HG03521 (cell line): ENCODE measurements around the gene PLOD1.

Experiments used
- ATAC-seq: cut with Tn5 transposase; IDR thresholded peaks from one replicate; pipeline ENCODE4 v1.9.1; 2021; ENCODE audit warnings: mild to moderate bottlenecking, moderate library complexity; ENCODE audit not compliant: unreplicated experiment

Gene PLOD1

DNA sequence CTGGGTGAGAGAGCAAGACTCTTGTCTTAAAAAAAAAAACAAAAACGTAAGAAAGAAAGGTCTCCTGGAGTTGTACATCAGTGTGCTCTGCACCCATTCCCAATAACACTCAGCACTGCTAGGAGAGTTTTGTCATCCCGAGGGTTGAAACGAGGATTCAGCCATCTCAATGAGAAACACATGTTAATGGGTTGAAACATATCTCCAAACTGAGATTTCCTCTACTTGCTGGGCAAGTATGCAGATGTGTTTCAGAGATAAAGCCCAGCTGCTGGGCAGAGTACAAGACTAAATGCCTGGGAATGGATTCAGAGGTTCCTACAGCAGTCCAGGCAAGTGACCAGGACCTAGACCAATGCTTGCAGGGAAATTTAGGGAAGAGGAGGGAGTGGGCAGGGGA is 43.1 kb downstream of the PLOD1 start:
- ATAC-seq: no peak

DNA sequence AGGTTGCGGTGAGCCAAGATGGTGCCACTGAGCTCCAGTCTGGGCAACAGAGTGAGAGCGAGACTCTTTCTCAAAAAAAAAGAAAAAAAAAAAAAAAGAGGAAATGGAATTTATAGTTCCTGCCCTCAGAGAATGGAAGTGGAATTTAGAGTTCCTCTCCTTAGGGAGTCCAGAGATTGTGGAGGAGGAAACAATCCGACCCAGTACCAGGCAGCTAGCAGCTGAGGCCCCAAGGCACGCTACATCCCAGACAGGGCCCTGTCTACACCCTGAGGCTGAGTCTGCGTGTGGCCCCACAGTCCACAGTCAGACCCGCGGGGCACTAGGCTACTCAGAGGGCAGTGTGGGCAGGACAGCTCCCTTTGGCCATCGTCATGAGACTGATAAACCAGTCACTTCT is 43.8 kb downstream of the PLOD1 start:
- no peak for ATAC-seq

DNA sequence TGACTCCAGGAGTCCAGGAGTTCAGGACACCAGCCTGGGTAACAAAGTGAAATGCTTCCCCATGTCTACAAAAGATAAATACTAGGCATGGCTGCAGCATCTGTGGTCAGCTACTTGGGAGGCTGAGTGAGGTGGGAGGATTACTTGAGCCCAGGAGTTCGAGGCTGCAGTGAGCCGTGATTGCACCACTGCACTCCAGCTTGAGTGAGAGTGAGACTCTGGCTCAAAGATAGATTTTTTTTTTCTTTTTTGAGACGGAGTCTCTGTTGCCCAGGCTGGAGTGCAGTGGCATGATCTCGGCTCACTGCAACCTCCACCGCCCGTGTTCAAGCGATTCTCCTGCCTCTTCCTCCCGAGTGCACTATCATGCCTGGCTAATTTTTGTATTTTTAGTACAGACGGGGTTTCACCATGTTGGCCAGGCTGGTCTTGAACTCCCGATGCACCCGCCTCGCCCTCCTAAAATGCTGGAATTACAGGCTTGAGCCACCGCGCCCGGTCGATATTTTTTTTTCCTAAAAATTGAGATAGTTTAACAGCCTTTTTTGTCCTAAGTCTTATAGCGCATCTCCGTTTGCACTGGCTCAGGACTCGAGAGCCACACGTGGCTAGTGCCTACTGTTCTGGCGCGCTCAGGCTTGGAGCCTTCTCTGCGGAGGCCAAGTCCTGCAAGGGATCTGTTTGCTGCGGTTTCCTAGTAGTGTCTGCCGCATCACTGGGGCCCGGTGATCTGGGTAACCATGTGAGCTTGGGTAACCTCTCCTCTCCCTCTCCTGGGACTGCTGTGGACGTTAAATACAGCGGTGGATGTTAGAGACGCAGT is 44.7 kb downstream of the PLOD1 start:
- no peak for ATAC-seq

DNA sequence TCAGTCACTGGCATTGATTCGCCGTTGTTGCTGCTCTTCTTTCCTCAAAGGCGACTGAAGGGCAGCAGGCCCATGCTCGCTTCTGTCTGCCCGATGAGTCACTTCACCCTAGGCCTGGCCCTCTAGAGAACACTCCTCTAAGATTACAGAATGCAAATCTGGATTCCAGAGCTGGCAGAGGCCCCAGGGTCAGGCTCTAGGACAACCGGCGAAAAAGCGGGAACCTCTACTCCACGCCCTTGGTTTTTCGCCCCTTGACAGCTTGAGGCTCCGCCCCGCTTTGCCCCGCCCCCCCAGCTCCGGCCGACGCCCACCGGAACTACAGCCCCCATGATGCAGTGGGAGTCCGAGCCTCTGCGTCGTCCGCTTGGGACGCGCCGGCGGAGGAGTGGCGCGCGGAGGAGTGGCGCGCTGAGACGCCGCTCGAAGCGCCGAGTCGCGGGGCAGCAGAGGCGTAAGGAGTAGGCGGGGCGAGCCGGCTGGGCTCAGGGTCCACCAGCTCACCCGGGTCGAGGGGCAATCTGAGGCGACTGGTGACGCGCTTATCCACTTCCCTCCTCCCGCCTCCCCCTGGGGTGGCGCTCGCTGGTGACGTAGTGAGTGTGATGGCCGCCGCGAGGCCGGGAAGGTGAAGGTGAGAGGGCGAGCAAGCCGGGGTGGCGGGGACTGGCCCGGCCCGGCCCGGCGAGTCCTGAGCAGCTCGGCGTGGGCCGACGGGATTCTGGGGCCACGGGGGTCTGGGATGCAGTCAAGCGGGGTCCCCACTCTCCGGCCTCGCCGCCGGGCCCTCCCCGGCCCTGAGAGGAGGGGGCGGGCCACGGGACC is 45.5 kb downstream of the PLOD1 start, which contains the start of gene MFN2:
Gene MFN2, plus strand, starts transcription at position 594 of the 825 bp plus-strand sequence. CDS start 8,725 bp downstream, outside the sequence.
- peak; percentile 85 for ATAC-seq

DNA sequence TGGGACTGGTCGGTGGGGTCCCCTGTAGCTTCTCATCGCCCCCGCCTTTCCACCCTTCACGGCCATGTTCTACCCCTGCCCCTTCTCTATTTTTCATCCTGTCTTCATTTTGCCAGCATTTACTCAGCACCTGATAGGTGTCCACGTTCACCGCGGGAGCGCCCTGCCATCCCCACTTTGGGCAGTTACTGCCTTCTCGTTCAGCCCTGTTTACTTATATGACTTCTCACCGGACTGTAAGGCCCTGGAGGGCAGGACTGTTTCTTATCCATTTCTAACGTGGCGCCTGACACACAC is 46.1 kb downstream of the PLOD1 start:
- ATAC-seq: no peak

DNA sequence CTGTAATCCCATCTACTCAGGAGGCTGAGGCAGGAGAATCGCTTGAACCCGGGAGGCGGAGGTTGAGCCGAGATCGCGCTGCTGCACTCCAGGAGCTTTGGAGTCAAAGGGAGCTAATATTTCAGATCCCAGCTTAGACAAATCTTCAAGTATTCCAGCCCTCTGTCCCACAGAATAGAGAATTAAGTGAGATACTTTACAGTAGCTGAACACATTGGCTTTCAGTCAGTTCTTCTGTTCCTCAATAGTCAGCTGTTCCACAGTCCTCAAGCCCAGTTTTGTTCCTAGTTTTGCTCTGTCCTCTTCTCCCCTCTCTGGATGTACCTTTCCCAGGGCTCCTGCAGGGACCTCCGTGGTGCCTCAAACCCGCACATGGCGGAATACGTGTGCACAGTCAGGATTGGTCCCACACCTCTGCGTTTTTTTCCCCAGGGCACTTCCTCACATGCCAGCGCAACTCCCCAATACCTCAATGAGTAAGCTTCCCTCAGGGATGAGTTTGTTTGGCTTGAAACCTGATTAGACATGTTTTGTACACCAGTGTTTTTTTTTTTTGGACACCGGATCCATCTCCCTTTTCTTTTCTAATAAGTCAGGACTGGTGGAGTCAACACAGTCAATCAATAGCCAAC is 47.0 kb downstream of the PLOD1 start:
- ATAC-seq: no peak

DNA sequence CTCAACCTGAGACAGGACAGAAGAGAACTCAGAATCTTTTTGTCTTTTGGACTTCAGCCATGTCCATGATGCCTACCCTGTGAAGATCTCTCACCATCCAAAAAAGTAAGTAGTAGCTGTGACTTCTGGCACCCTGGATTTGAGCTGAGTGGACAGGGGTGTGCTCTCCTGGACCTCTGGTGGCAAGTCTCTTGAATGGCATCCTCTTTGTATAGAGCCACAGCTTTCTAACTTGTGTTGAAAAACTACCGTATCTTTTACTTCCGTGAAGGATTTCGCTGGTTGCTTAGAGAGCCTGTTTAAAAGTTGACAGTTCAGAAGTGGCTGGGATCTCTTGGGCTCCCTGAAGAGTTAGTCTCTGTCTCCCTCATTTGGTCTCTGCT is 47.5 kb downstream of the PLOD1 start:
- no peak for ATAC-seq

DNA sequence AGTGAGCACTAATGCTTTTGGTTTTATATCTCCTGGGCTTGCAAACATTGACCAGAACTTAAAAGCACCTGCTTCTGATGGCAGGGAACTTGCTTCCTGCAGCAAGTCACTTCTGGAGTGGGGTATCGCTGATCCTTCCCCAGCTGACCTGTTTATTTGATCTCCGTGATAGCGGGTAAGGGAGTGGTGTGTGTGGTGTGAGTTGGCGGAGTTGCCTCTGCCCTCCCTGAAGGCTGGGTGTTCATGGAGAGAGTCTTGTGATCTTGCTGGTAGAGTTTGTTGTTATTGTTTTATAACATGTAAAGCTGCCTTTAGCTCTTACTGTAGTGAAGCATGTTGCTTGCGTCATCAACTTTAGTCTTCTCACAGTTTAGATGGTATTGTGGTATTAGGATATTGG is 49.6 kb downstream of the PLOD1 start:
- no peak for ATAC-seq

DNA sequence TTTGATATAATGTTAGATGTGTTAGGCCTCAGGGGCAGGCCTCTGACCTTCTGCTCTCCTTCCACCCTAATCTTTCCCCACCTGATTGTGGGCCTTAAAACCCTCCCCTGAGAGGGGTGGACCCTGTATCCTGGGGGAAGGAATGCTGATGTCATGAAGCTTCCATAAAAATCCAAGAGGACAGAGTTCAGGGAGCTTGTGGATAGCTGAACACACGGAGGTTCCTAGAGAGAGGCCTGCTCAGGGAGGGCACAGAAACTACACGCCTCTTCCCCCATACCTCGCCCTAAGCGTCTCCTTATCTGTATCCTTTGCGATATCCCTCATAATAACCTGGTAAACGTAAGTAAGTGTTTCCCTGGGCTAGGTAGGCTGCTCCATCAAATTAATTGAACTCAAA is 50.1 kb downstream of the PLOD1 start:
- ATAC-seq: no peak

DNA sequence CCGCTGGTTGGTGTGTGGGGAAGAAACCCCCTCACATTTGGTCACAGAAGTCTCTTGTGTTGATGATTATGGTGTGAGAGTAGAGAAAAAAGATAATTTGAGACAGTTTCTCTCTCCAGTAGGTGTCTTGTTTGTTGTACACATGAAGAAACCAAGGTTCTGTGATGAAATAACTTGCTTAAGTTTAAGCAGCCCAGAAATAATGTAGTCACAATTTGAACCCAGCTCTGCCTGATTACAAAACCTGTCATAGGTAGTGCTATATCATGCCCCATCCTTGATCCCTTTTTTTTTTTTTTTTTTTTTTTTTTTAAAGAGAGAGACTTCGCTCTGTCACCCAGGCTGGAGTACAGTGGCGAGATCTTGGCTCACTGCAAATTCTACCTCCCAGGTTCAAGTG is 50.7 kb downstream of the PLOD1 start:
- ATAC-seq: no peak

DNA sequence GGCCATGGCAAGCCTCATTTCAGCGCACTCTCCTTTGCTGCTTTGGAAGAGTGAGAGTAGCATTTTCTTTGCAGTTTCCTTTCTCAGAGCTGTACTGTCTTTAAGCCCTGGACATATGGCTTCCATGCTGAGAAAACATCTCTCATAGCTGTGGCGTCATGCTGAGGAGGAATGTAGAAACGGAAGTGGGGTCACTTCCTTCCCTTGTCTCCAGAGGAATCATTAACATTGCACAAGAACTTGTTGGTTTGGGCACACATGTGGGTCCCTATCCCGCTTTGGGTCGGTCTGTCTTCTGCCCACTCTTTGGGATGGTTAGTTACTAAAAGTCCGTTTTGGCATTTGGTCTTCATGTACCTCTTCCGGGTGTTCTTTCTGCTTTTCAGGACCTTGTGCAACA is 51.3 kb downstream of the PLOD1 start:
- no peak for ATAC-seq

DNA sequence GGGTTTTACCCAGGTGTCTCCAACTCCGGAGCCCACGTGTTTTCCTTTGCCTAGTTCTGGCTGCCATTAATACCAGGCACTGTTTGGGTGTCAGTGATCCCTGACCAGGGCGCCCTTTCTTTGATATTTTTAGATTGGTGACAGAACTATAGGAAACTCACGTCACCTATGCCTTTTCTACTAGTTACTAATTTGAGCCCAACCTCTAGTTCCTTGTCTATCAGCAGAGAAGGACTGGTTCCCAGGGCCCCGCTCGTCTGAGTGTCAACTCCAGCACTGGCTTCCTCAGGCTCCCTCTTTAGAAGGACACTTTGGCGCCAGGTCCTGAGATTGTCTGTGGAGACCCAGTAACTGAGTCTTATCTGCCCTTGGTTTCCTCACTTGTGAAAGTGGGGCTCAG is 55.2 kb downstream of the PLOD1 start:
- no peak for ATAC-seq

DNA sequence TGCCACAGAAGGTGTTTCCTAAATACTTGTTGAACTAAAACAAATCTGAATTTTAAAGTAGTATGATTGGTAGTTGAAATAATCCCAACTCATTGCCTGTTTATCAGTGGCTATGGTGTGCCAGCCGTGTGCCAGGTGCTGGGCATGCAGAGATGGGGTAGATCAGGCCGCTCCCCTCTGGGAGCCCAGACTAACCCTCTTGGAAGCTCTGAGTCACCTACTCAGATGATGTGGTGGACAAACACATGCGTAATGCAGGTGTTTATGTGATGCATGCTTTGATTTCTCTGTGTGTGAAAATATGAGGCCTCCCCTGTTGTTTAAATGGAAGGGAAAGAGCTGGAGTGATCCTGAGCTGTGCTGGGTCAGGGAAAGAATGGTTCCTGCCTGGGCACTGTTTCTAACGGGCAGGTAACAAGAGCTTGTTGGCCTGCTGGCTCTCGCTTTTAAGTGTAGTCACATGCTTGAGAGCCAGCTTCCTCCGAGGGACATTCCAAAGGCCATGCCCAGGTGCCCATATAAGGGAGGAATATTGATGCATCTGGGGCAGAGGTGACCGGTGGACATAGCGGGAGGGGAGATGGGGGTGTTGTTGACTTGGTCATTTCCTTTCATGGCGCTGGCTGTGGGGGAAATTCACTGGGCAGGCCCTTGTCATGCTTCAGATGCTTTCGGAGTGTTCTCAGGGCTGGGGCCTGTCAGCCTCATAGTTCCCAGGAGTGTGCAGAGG is 56.0 kb downstream of the PLOD1 start:
- no peak for ATAC-seq

DNA sequence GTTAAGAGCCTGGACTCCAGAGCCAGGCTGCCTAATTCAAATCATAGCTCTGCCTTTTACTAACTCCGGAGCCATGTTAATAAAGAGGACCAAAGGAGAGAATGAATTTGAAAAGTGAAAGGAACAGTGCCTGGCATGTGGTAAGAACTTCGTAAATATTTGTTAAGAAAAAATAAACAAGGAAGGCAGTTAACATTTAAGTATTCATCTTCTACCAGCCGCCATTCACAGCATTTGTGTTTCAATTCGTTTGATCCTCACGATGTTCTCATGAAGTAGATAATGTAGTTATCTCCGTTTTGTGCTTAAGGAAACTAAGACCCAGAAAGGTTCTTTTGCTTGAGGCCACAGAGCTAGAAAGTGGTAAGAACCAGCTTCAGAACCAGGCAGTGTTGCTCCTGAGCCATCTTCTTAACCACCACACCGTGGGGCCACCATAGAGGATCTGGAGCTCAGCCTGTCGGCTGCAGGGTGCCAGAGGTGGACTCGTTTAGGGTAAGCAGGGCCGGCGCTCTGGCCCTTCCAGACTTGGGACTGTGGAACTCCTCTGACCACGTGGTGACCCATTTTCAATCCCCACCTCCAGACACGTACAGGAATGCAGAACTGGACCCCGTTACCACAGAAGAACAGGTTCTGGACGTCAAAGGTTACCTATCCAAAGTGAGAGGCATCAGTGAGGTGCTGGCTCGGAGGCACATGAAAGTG is 57.6 kb downstream of the PLOD1 start:
- no peak for ATAC-seq

DNA sequence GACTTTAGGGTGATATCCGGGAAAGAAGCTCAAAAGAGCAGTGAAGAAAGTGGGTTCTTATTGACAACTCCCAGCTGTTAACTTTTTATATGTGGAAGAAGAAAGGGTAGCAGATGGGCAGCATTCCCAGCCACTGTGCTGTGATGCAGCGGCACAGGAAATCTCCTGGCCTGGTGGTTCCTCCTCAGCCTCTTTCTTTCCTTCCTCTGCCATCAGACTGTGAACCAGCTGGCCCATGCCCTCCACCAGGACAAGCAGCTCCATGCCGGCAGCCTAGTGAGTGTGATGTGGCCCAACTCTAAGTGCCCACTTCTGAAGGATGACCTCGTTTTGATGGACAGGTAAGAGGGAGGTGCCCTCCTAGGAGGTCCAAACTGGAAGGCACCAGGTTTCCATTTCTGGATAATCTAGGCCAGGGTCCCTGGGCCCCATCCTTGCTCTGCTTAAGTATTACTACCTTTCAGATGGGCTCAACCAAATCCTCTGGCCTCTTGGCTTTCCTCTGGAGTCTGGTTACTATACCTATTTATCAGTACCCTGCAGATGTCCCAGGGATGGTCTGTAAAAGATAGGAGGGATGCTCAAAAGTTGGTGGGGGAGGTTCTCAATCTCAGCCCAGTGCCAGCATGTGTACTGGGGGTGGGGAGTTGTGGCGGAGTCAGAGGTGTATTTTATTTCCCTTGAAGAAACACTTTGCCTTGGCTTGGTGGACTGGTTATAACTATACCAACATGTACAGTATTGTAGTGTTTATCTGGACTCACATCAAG is 62.7 kb downstream of the PLOD1 start:
- ATAC-seq: no peak

DNA sequence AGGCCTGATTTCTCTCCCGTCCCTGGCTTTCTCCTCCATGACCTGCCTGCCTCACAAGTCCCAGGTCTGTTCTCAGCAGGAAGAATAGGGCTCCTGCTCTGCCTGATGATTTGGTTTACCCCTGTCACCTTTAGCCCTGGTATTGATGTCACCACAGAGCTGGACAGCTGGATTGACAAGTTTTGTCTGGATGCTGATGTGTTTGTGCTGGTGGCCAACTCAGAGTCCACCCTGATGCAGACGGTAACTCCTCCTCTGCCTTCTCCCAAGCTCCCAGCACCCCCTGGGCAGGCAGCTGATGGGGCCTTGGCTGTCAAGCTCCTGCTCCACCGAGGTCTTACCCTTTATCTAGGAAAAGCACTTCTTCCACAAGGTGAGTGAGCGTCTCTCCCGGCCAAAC is 64.1 kb downstream of the PLOD1 start:
- ATAC-seq: no peak

DNA sequence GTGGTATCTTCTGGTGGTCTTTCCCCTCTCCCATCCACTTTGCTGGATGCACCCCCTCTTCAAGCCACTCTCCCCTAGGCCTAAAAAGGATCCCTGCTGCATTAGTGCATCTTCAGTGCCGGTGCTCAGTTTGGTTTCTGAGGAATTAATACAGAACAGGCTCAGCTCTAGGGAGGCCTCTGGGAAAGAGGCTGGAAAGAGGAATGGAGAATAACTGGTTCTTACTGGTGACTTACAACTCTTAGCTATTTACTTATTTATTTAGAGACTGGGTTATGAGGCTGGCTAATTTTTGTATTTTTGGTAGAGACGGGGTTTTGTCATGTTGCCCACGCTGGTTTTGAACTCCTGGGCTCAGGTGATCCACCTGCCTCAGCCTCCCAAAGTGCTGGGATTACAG is 64.7 kb downstream of the PLOD1 start:
- no peak for ATAC-seq

DNA sequence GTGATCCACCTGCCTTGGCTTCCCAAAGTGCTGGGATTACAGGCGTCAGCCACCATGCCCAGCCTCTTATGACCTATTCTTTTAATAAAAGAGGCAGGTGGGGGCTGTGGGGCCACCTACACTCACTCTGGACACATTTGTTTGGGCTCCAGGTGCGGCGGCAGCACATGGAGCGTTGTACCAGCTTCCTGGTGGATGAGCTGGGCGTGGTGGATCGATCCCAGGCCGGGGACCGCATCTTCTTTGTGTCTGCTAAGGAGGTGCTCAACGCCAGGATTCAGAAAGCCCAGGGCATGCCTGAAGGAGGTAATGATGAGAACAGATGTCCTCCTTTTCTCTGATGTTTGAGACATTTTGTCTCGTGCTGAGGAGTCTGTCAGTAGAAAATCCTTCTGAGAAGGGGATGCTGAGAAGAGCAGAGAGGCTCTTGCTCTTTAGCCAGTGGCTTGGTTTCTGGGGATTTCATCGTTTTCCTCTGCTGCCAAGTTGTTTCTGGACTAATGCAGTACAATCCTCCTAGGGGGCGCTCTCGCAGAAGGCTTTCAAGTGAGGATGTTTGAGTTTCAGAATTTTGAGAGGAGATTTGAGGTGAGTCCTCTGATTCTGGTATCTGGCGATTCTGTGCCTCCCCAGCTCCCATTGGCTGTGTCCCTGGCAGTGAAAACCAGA is 66.9 kb downstream of the PLOD1 start:
- ATAC-seq: no peak

DNA sequence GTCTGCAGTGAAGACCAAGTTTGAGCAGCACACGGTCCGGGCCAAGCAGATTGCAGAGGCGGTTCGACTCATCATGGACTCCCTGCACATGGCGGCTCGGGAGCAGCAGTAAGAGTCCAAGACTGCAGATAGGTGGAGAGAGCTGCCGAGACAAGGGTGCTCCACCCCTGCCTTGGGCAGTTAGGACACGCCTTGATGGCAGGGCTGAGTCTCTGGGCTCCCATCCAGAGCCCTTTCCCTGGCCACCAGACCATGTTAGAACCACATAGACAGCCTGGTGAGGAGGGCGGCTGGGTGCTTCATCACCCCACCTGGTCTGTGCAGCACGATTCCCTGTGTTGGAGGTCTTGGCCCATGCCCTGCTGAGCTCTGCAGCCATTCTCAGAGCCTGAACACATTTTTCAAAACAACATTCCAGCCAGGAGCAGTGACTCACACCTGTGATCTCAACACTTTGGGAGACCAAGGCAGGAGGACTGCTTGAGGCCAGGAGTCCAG is 67.5 kb downstream of the PLOD1 start:
- no peak for ATAC-seq
